ENCODE data around the gene CLCF1.

DNA sequence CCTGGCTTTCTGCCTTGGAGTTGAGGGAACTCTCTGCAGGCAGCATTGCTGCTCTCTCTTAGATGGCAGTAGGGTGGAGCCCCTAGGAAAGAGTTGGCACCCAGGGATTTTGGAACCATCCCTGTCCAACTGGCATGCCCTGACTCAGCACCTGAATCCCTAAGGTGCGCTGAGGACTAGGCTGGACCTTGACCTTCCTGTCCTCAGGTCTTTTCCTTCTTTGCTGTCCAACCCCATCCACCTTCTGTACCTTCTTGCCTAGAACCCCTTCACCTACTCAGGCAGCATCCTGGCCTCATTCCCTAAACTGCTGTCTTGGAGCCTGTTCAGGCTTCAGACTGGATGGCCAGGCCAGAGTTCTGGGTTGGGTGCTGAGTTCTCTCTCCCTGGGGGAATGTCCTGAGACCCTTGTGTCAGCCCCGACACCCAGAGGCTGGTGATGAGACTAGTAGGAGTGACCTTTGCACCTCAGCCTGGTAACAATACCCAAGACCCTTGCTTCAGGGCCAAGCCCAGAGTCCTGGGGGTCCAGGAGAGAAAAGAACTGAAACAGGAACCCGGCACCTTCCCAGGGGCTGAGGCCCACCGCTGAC lies 17.5 kb downstream of the CLCF1 start:
- TF ChIP-seq CTCF (optimal IDR thresholded peaks at IDR 0.05 in 1 of 3, IDR thresholded peaks at IDR 0.05 in 1 of 3, conservative IDR thresholded peaks at IDR 0.05 in 1 of 3; ENCODE audit: extremely low read depth in 1 of 3, insufficient read depth in 2 of 3, low read length in 3 of 3) = no peak
- TF ChIP-seq EZH2 (IDR thresholded peaks at IDR 0.05; ENCODE audit: low read length) = no peak

Data from keratinocyte (primary cell).